HepG2 (cell line): ENCODE results near the gene ALDH3B2. TPM values are rescaled to one million over a fixed set of nuclear protein-coding genes. Genes with fewer than 3 reads are reported as not detected.
A peak's percentile ranks its signal among the peaks of the same experiment; 100 is the strongest.
"Not testable (repeated sequence)": the region's sequence is repeated elsewhere in the genome, so short reads cannot be mapped to it uniquely, and the experiment has no call there.

Experiments
- ATAC-seq: fragments of 200-7000 bp; cut with Tn5 transposase; 3 replicates; pipeline ENCODE4 v1.9.1; 2020; ENCODE audit warnings: mild to moderate bottlenecking, moderate library complexity
- BruUV-seq: library from RNA; stranded (reverse); fragments of 400-500 nt; replicated peaks from 2 replicates; lab custom pipeline; 2021; lab: Mats Ljungman, UMichigan
- CTCF ChIA-PET: fragments of 300-600 bp; formaldehyde crosslinking; extraction: SDS; loops from one replicate; lab custom pipeline; 2021; ENCODE audit warnings: low total read pairs, inconsistent platforms, low intra/inter-chr PET ratio; lab: Yijun Ruan, JAX
- POLR2A ChIA-PET: fragments of 350-600 bp; sonication (Branson Sonifier 250); formaldehyde crosslinking; loops from one replicate; lab custom pipeline; 2020; ENCODE audit warnings: antibody characterized with exemption, inconsistent platforms; lab: Yijun Ruan, JAX
- DNase-seq: peaks from one replicate; pipeline ENCODE4 v3.0.0-alpha.2; 2015; ENCODE audit warnings: low spot score
- FAIRE-seq: peaks from 3 replicates; lab custom pipeline; 2011; peaks lifted over from hg19 to GRCh38; lab: Jason Lieb, UNC
- H2AFZ ChIP-seq: one replicate; pipeline ENCODE4 v1.6.1; 2011; ENCODE audit warnings: low read length, inconsistent platforms
- H3K27ac ChIP-seq: fragments of 300-600 bp; 3 replicates; pipeline ENCODE4 v1.8.0; 2011; ENCODE audit warnings: mixed run types, mild to moderate bottlenecking, mixed read lengths, low read length, inconsistent platforms; ENCODE audit not compliant: insufficient read depth; ENCODE audit errors: extremely low read length
- H3K27me3 ChIP-seq, 2 experiments: fragments of 200-600 bp in 1 of 2; 2 replicates in 1 of 2; 3 replicates in 1 of 2; pipeline versions ENCODE4 v1.6.0 to v1.8.0; 2011; ENCODE audit warnings: low read length in 2 of 2, mild to moderate bottlenecking in 2 of 2, moderate library complexity in 2 of 2, inconsistent platforms in 1 of 2; ENCODE audit not compliant: insufficient read depth in 2 of 2, control insufficient read depth in 1 of 2
- H3K36me3 ChIP-seq, 2 experiments: fragments of 200-600 bp in 1 of 2; replicated peaks in 1 of 2; 2 replicates in 1 of 2; 3 replicates in 1 of 2; pipeline versions ENCODE4 v1.5.1 to v1.8.0; 2011; ENCODE audit warnings: low read length in 2 of 2, inconsistent platforms in 1 of 2; ENCODE audit not compliant: insufficient read depth in 2 of 2, control insufficient read depth in 1 of 2
- H3K4me1 ChIP-seq: 2 replicates; pipeline ENCODE4 v1.5.1; 2012; ENCODE audit warnings: low read length, inconsistent platforms; ENCODE audit not compliant: insufficient read depth
- H3K4me2 ChIP-seq: 2 replicates; pipeline ENCODE4 v1.6.0; 2011; ENCODE audit warnings: low read depth, low read length, inconsistent platforms
- H3K4me3 ChIP-seq, 3 experiments: fragments of 200-600 bp in 1 of 3; sonication (generic), shearing (Covaris generic) in 1 of 3; replicated peaks in 1 of 3; 2 replicates each; pipeline ENCODE4 v1.5.1; 2011 to 2016; ENCODE audit warnings: low read length in 3 of 3, inconsistent platforms in 2 of 3, low read depth in 2 of 3, mild to moderate bottlenecking in 2 of 3, control low read depth in 1 of 3, mixed read lengths in 1 of 3; ENCODE audit not compliant: insufficient read depth in 1 of 3
- H3K79me2 ChIP-seq: one replicate; pipeline ENCODE4 v1.6.1; 2011; ENCODE audit warnings: low read length, inconsistent platforms; ENCODE audit not compliant: insufficient read depth
- H3K9ac ChIP-seq: 2 replicates; pipeline ENCODE4 v1.6.0; 2011; ENCODE audit warnings: mild to moderate bottlenecking, low read depth, low read length, inconsistent platforms; ENCODE audit not compliant: insufficient read depth
- H3K9me3 ChIP-seq: 2 replicates; pipeline ENCODE4 v1.5.1; 2012; ENCODE audit warnings: mild to moderate bottlenecking, low read length
- H4K20me1 ChIP-seq: 2 replicates; pipeline ENCODE4 v1.6.0; 2011; ENCODE audit warnings: inconsistent platforms, mild to moderate bottlenecking, low read length, moderate library complexity; ENCODE audit not compliant: insufficient read depth
- CEBPG ChIP-seq: IDR thresholded peaks from 2 replicates; pipeline ENCODE4 v1.6.1; 2016
- FOSL2 ChIP-seq: sonication (generic); formaldehyde crosslinking; IDR thresholded peaks from 2 replicates; pipeline ENCODE4 v1.4.0; 2020; ENCODE audit warnings: missing genetic modification reagents
- GATAD2A ChIP-seq: IDR thresholded peaks from 2 replicates; pipeline ENCODE4 v1.6.1; 2016
- NFYB ChIP-seq: sonication (generic); formaldehyde crosslinking; IDR thresholded peaks from 2 replicates; pipeline ENCODE4 v1.4.0; 2020; ENCODE audit warnings: missing genetic modification reagents
- NFYC ChIP-seq: IDR thresholded peaks from 2 replicates; pipeline ENCODE4 v1.6.1; 2016; ENCODE audit warnings: missing genetic modification reagents, missing compliant biosample characterization
- PATZ1 ChIP-seq: sonication (generic); formaldehyde crosslinking; IDR thresholded peaks from 2 replicates; pipeline ENCODE4 v1.4.0; 2020; ENCODE audit warnings: missing genetic modification reagents
- TFAP4 ChIP-seq: sonication (generic); IDR thresholded peaks from 2 replicates; pipeline ENCODE4 v1.6.1; 2016; ENCODE audit warnings: low read depth, borderline replicate concordance
- ZFY ChIP-seq: sonication (generic); formaldehyde crosslinking; IDR thresholded peaks from 2 replicates; pipeline ENCODE4 v1.4.0; 2020; ENCODE audit warnings: missing genetic modification reagents
- WGBS: methylation state at CpG from one replicate; pipeline ENCODE4 v1.1.6; 2017; ENCODE audit warnings: low lambda C conversion rate; 5-methylcytosine and 5-hydroxymethylcytosine counted together
- in situ Hi-C: cut with HindIII; loops from 2 replicates; pipeline ENCODE4 v1.10.0; 2017; ENCODE audit warnings: low pct_unique_long_range_greater_than_20kb; ENCODE audit not compliant: extremely low pct_ligation_motif_present
- intact Hi-C: fragments of 100-400 bp; cut with micrococcal nuclease; formaldehyde crosslinking; loops from one replicate; pipeline ENCODE4 v1.10.0; 2022; ENCODE audit not compliant: unreplicated experiment
- polyA plus RNA-seq, 8 experiments: library from polyadenylated mRNA; depleted of rRNA in 3 of 8; stranded (reverse) in 7 of 8; unstranded in 1 of 8; fragments of >200 nt; fragmentation: Illumina TruSeq in 4 of 8; extraction: Trizol in 4 of 8; gene quantifications; 2 replicates each; pipeline versions ENCODE4 v1.2.1 to v1.2.3, GENCODE V29; 2011 to 2016; ENCODE audit warnings: low read depth in 4 of 8, missing spikeins in 1 of 8, mixed read lengths in 1 of 8; ENCODE audit not compliant: insufficient read depth in 1 of 8
- total RNA-seq, 5 experiments: library from RNA; depleted of rRNA; stranded (reverse); fragments of >200 nt; fragmentation: Illumina TruSeq; extraction: Trizol; gene quantifications; 2 replicates each; pipeline ENCODE4 v1.2.3, GENCODE V29; 2016; ENCODE audit warnings: low read depth in 1 of 5

Gene ALDH3B2
- total and polyA plus RNA-seq, 2 of the 13 experiments (the other 11 are each of a cell fraction or from before 2014, with no cell fraction given) = not detected

- peak; percentile 60 for TF ChIP-seq NFYC
- TF ChIP-seq FOSL2 (CRISPR knock-in tag) = peak; percentile 83
- 0 out of 2 replicates have a peak, but pooled peaks have one; percentile 15 for TF ChIP-seq GATAD2A
- peak; percentile 66 for TF ChIP-seq NFYB (CRISPR knock-in tag)
- TF ChIP-seq ZFY (CRISPR knock-in tag) = peak; percentile 49; the same call in 1 of the 2 replicates
- peak; percentile 36; the same call in 1 of the 2 replicates for TF ChIP-seq PATZ1
- 0 out of 2 replicates have a peak, but pooled peaks have one; percentile 15 for TF ChIP-seq TFAP4
- peak; percentile 50; the same call in 1 of the 2 replicates for TF ChIP-seq CEBPG
Measured at GRCh38 chr11:67622905-67623304, 51.5 kb downstream of the ALDH3B2 start (continued).

GRCh38 chr11:67621928-67622327 is 52.5 kb downstream of the ALDH3B2 start:
- H3K27ac ChIP-seq, in situ Hi-C loops, H4K20me1 ChIP-seq, H3K36me3 ChIP-seq, ATAC-seq, H3K79me2 ChIP-seq, CTCF ChIA-PET, BruUV-seq, FAIRE-seq, H3K9me3 ChIP-seq, H3K4me2 ChIP-seq, intact Hi-C loops, H3K4me3 ChIP-seq, H3K27me3 ChIP-seq, POLR2A ChIA-PET, DNase-seq, H3K9ac ChIP-seq, H2AFZ ChIP-seq: not testable (repeated sequence)
- WGBS = 98% methylated on average over 3 of the region's 3 CpGs
- peaks cover 32% of the 10 kb centered on the region for H3K4me1 ChIP-seq

- peaks cover 45% of the 10 kb centered on the region for H3K4me1 ChIP-seq
- WGBS = 85% methylated on average over 8 of the region's 13 CpGs
- in situ Hi-C loops, H3K4me2 ChIP-seq, ATAC-seq, H3K4me3 ChIP-seq, CTCF ChIA-PET, H2AFZ ChIP-seq, H3K27me3 ChIP-seq, H3K27ac ChIP-seq, H3K9me3 ChIP-seq, BruUV-seq, FAIRE-seq, H3K36me3 ChIP-seq, intact Hi-C loops, DNase-seq, H3K79me2 ChIP-seq, H3K9ac ChIP-seq, H4K20me1 ChIP-seq: not testable (repeated sequence)
- POLR2A ChIA-PET = interaction anchor here (2.2 kb wide), 1 partner anchor 10 kb away, joined by 6 read pairs; no protein-coding TSS in a partner anchor
Measured at GRCh38 chr11:67620621-67621020, 53.8 kb downstream of the ALDH3B2 start.
